Esophagus muscularis mucosa (tissue), 4 donors: ENCODE data around the gene DMAC2L. TPM values are rescaled to one million over a fixed set of nuclear protein-coding genes. Genes with fewer than 3 reads are reported as not detected.

Experiments
- DNase-seq: peaks from one replicate; pipeline ENCODE4 v3.0.0-alpha.2; 2017; ENCODE audit errors: extremely low spot score
- H3K27ac ChIP-seq, 4 donors: fragments of 200-600 bp; sonication (generic); replicated peaks in 1 of 4; 1 replicate in 3 of 4; 2 replicates in 1 of 4; pipeline ENCODE4 v1.5.1; 2016 to 2019; ENCODE audit warnings: mild to moderate bottlenecking in 1 of 4
- H3K27me3 ChIP-seq, 4 donors: fragments of 200-600 bp; sonication (generic); one replicate each; pipeline versions ENCODE4 v1.5.1 to v1.6.0; 2016 to 2019
- H3K36me3 ChIP-seq, 4 donors: fragments of 200-600 bp; sonication (generic); one replicate each; pipeline ENCODE4 v1.5.1; 2016 to 2019
- H3K4me1 ChIP-seq, 4 donors: fragments of 200-600 bp; sonication (generic); one replicate each; pipeline ENCODE4 v1.5.1; 2016 to 2019
- H3K4me3 ChIP-seq, 4 donors: fragments of 200-600 bp; sonication (generic); 1 replicate in 2 of 4; 2 replicates in 2 of 4; pipeline ENCODE4 v1.5.1; 2016 to 2019; ENCODE audit warnings: mild to moderate bottlenecking in 4 of 4, moderate library complexity in 1 of 4
- H3K9me3 ChIP-seq, 4 donors: fragments of 200-600 bp; sonication (generic); 1 replicate in 3 of 4; 2 replicates in 1 of 4; pipeline ENCODE4 v1.5.1; 2016 to 2019
- EP300 ChIP-seq: sonication (generic); formaldehyde crosslinking; IDR thresholded peaks from one replicate; pipeline ENCODE4 v1.6.1; 2017; ENCODE audit warnings: antibody characterized with exemption
- POLR2A ChIP-seq: fragments of 450-650 bp; IDR thresholded peaks from one replicate; pipeline ENCODE4 v1.6.1; 2017; ENCODE audit warnings: antibody characterized with exemption, moderate library complexity, mild to moderate bottlenecking, low read depth
- POLR2AphosphoS5 ChIP-seq, 2 donors: sonication (generic); formaldehyde crosslinking; IDR thresholded peaks; one replicate each; pipeline ENCODE4 v1.6.1; 2017; ENCODE audit warnings: antibody characterized with exemption in 2 of 2
- WGBS: methylation state at CpG from one replicate; pipeline ENCODE4 v1.1.5; 2018; 5-methylcytosine and 5-hydroxymethylcytosine counted together
- intact Hi-C: fragments of 100-400 bp; cut with DNase I; formaldehyde crosslinking; loops from one replicate; pipeline ENCODE4 v1.15.1; 2023
- total RNA-seq, 4 donors: library from RNA; depleted of rRNA; stranded (reverse); fragments of >200 nt; gene quantifications; one replicate each; pipeline versions ENCODE4 v1.1.0 to v1.2.1, GENCODE V29; 2016
- TF ChIP-seq, protein P1 (sequence below), 3 experiments: fragments of 200-600 bp in 2 of 3; fragments of 450-650 bp in 1 of 3; sonication (generic) in 2 of 3; IDR thresholded peaks; one replicate each; pipeline ENCODE4 v1.5.1; 2017 to 2019; ENCODE audit warnings: antibody characterized with exemption in 3 of 3, mild to moderate bottlenecking in 2 of 3, moderate library complexity in 1 of 3

DMAC2L gene
- total RNA-seq, 4 donors from 2014 or later: 9.9 to 33.6 (median 14.6) TPM

DNA sequence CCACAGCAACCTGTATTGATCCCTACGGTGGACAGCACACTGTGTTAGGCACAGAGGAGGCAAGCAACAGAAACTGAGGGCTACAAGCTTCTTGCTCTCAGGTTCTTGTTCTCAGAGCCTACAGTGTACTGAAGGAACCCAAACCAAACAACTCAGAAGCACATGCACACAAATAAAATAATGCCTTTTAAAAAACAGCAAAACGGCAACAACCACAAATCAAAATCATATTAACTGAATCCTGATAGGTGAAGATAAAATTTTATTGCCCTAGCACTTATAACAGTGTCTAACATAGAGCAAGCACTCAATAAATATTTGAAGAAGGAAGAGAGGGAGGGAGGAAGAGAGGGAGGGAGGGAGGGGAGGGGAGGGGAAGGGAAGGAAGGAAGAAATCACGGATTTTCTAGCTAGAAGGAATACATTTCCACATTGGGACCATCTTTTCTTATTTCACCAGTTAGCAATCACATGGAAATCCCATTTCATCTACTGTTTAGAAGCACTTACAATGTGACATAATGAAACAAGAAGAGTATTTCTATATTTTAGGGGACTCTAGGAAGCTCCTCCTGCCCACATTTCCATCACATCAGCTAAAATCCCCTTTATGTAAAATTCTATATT is 27.2 kb downstream of the DMAC2L start:
- peak; percentile 68 for DNase-seq
- H3K27ac ChIP-seq: no peak overlapping the region
- no peak overlapping the region for H3K4me3 ChIP-seq
- H3K4me1 ChIP-seq: peaks cover 37 to 55% (median 48%) of the 10 kb centered on the region in 4 donors
- H3K36me3 ChIP-seq: peaks cover 0 to 11% (median 3%) of the 10 kb centered on the region in 4 donors
- no peaks in the 10 kb centered on the region for H3K27me3 ChIP-seq
- TF ChIP-seq POLR2AphosphoS5 (IDR thresholded peaks at IDR 0.05): no peak
- TF ChIP-seq, protein P1, sequence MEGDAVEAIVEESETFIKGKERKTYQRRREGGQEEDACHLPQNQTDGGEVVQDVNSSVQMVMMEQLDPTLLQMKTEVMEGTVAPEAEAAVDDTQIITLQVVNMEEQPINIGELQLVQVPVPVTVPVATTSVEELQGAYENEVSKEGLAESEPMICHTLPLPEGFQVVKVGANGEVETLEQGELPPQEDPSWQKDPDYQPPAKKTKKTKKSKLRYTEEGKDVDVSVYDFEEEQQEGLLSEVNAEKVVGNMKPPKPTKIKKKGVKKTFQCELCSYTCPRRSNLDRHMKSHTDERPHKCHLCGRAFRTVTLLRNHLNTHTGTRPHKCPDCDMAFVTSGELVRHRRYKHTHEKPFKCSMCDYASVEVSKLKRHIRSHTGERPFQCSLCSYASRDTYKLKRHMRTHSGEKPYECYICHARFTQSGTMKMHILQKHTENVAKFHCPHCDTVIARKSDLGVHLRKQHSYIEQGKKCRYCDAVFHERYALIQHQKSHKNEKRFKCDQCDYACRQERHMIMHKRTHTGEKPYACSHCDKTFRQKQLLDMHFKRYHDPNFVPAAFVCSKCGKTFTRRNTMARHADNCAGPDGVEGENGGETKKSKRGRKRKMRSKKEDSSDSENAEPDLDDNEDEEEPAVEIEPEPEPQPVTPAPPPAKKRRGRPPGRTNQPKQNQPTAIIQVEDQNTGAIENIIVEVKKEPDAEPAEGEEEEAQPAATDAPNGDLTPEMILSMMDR (IDR thresholded peaks at IDR 0.05): no peak
- no peak for TF ChIP-seq EP300
- no peak for TF ChIP-seq POLR2A
- H3K9me3 ChIP-seq: no peaks in the 10 kb centered on the region
- intact Hi-C loops: loop anchor here (10.0 kb wide), 1 partner anchor 116 kb away; no protein-coding TSS in a partner anchor
- 79% methylated on average over 3 of the region's 3 CpGs for WGBS

DNA sequence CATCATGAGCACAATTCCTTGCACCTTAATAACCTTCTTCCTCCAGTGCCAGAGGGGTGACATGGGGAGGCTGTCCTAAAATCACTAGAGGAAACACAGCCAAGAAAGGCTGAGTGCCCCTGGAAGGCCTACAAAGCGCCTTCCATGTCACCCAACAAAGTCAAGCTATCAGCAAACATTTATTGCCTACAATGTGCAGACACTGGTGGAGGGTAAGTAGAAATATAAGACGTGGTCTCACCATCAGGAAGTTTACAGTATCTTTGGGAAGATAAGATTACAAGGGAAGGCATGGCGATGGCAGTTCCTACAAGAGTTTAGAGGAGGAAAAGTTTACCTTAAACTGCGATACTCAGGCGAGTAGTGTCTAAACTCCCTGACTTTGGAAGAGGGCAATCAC is 27.9 kb downstream of the DMAC2L start:
- intact Hi-C loops: loop anchor here (10.0 kb wide), 1 partner anchor 55 kb away; the partner anchor contains the start of gene CDKL1
- Histone ChIP-seq H3K36me3 (peaks cover 0 to 11% (median 3%) of the 10 kb centered on the region in 4 donors), H3K27ac (no peak overlapping the region), H3K4me3 (no peak overlapping the region), H3K4me1 (peaks cover 37 to 57% (median 51%) of the 10 kb centered on the region in 4 donors), H3K27me3 (no peaks in the 10 kb centered on the region), H3K9me3 (no peaks in the 10 kb centered on the region)
- TF ChIP-seq POLR2AphosphoS5 (IDR thresholded peaks at IDR 0.05): no peak
- TF ChIP-seq POLR2A: no peak
- TF ChIP-seq EP300: no peak
- TF ChIP-seq, protein P1 (IDR thresholded peaks at IDR 0.05): no peak
- WGBS: 94% methylated on average over 5 of the region's 5 CpGs
- DNase-seq: peak; percentile 24

DNA sequence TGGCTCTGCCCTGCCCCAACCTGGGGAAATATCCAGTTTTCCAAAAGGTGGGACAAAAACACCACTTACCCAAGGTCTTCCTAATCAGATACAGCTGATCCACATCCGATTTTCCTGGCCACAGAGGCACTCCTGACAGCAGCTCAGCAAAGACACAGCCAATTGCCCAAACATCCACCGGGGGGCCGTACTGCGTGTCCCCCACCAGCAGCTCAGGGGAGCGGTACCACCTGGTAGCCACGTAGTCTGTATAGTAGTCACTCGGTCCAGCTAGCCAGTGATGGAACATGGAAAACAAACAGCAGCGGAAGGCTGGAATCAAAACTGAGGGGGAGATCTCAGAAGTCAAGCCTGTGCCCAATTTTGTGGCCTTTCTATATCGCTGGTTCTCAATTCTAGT is 28.8 kb downstream of the DMAC2L start:
- Histone ChIP-seq H3K9me3 (no peaks in the 10 kb centered on the region), H3K4me1 (peaks cover 30 to 57% (median 51%) of the 10 kb centered on the region in 4 donors), H3K36me3 (peaks cover 0 to 11% (median 3%) of the 10 kb centered on the region in 4 donors), H3K27ac (no peak overlapping the region), H3K4me3 (no peak overlapping the region), H3K27me3 (no peaks in the 10 kb centered on the region)
- WGBS: 95% methylated on average over 9 of the region's 9 CpGs
- TF ChIP-seq POLR2AphosphoS5 (IDR thresholded peaks at IDR 0.05): no peak
- TF ChIP-seq, protein P1 (IDR thresholded peaks at IDR 0.05): no peak
- no peak for TF ChIP-seq EP300
- TF ChIP-seq POLR2A: no peak
- DNase-seq: peak; percentile 37
- intact Hi-C loops: loop anchor here (10.0 kb wide), 1 partner anchor 54 kb away; the partner anchor contains the start of gene CDKL1

DNA sequence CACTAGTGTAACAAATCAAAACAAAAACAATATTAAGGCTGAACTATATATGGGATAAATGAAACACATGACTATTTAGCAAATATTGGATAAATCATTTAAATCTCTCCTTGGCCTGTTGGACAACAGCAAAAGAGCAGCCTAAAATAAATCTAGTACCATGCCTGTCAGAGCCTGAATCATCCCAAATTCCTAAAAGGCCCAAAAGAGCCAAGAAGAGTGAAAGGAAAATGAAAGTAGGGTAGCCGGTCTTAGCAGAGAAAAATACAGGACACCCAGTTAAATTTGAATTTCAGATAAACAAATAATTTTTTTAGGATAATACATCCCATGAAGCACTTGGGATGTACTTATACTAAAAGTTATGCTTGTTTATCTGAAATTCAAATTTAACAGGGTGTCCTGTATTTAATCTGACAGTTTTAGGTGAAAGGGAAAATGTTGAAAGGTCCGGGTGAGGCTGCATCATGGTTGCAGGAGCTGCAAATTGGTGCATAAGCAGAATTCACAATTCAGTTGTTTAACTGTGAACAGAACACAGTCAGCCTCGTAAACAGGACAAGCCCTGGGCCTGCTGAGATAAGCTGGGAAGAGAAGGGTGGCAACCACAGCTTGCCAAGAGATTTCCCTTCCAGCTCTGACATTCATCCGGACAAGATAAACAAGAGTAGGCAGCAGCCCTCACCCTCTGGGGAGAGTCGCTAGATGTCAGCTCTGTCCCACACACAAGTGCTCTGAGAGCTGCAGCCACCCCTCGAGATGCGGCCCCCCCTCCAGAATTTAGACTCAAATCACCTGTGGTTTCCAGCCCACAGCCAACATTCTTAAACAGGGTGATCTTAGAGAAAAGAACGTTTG is 30.3 kb downstream of the DMAC2L start:
- H3K27ac ChIP-seq: peak overlapping the region; percentile 64 to 74 (median 70)
- intact Hi-C loops: loop anchor here (10.0 kb wide), 1 partner anchor 52 kb away; the partner anchor contains the start of gene CDKL1
- H3K27me3 ChIP-seq: no peaks in the 10 kb centered on the region
- peak; percentile 90 for DNase-seq
- peak overlapping the region; percentile 22 to 47 (median 43) for H3K4me3 ChIP-seq
- peaks cover 0 to 11% (median 3%) of the 10 kb centered on the region in 4 donors for H3K36me3 ChIP-seq
- WGBS: 4% methylated on average over 8 of the region's 8 CpGs
- no peaks in the 10 kb centered on the region for H3K9me3 ChIP-seq
- H3K4me1 ChIP-seq: peaks cover 21 to 52% (median 51%) of the 10 kb centered on the region in 4 donors
- TF ChIP-seq EP300 (no peak), POLR2A (no peak), POLR2AphosphoS5 (IDR thresholded peaks at IDR 0.05) (peak; percentile 7 to 43)
- TF ChIP-seq, protein P1 (IDR thresholded peaks at IDR 0.05): peak; percentile 21 to 47 (median 43)
